ENCODE results near the gene GNB1.

Gene GNB1

DNA sequence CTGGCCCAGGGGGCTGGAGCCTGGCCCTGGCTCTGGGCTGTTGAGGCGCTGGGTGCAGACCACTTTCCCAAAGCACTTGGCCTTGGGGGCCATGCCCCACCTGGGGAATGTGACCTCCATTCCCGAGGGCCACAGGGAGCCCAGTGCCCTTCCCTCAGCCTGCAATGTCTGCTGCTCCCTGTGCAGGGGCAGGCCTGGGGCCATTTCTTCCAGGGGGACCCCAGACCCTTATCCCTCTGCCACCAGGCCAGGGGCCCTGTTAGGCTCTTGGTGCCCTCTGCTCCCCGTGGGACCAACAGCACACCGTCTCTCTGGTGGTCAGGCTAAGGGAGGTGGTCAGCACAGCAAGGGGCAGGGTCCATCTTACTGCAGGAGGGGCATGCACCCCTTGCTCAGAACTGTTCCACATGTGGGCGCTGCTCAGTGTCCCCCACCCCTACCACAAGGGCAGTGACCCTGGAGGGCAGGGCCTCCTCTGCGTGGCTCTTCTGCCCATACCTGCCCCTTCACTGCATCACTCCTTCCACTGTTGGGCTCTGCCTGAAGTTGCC is 29.2 kb upstream of the GNB1 start:
- Histone ChIP-seq H3K27ac (ENCODE audit: low read depth, low read length) (no peak overlapping the region), H3K4me3 (ENCODE audit: insufficient read depth, low read length, poor library complexity, severe bottlenecking) (no peak overlapping the region), H3K27me3 (ENCODE audit: low read length) (no peaks in the 10 kb centered on the region), H2AFZ (ENCODE audit: low read depth, low read length, severe bottlenecking) (no peak overlapping the region), H3K4me2 (ENCODE audit: low read depth, low read length, poor library complexity, severe bottlenecking) (no peak overlapping the region), H3K9me2 (replicated peaks; ENCODE audit: insufficient read depth, low read length) (no peaks in the 10 kb centered on the region), H3K9me3 (ENCODE audit: insufficient read depth, low read length) (no peaks in the 10 kb centered on the region), H3K79me2 (ENCODE audit: insufficient read depth, low read length) (no peaks in the 10 kb centered on the region), H4K20me1 (ENCODE audit: low read depth, low read length) (no peaks in the 10 kb centered on the region), H3F3A (ENCODE audit: insufficient read depth) (no peaks in the 10 kb centered on the region), H3K9ac (ENCODE audit: low read length) (no peak overlapping the region), H3K36me3 (ENCODE audit: low read length) (no peaks in the 10 kb centered on the region)
- TF ChIP-seq EZH2phosphoT487 (conservative IDR thresholded peaks at IDR 0.05; ENCODE audit: low read length): no peak
- TF ChIP-seq, protein P1, sequence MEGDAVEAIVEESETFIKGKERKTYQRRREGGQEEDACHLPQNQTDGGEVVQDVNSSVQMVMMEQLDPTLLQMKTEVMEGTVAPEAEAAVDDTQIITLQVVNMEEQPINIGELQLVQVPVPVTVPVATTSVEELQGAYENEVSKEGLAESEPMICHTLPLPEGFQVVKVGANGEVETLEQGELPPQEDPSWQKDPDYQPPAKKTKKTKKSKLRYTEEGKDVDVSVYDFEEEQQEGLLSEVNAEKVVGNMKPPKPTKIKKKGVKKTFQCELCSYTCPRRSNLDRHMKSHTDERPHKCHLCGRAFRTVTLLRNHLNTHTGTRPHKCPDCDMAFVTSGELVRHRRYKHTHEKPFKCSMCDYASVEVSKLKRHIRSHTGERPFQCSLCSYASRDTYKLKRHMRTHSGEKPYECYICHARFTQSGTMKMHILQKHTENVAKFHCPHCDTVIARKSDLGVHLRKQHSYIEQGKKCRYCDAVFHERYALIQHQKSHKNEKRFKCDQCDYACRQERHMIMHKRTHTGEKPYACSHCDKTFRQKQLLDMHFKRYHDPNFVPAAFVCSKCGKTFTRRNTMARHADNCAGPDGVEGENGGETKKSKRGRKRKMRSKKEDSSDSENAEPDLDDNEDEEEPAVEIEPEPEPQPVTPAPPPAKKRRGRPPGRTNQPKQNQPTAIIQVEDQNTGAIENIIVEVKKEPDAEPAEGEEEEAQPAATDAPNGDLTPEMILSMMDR (IDR thresholded peaks at IDR 0.05; ENCODE audit: insufficient read depth, low read length, poor library complexity, severe bottlenecking): no peak

DNA sequence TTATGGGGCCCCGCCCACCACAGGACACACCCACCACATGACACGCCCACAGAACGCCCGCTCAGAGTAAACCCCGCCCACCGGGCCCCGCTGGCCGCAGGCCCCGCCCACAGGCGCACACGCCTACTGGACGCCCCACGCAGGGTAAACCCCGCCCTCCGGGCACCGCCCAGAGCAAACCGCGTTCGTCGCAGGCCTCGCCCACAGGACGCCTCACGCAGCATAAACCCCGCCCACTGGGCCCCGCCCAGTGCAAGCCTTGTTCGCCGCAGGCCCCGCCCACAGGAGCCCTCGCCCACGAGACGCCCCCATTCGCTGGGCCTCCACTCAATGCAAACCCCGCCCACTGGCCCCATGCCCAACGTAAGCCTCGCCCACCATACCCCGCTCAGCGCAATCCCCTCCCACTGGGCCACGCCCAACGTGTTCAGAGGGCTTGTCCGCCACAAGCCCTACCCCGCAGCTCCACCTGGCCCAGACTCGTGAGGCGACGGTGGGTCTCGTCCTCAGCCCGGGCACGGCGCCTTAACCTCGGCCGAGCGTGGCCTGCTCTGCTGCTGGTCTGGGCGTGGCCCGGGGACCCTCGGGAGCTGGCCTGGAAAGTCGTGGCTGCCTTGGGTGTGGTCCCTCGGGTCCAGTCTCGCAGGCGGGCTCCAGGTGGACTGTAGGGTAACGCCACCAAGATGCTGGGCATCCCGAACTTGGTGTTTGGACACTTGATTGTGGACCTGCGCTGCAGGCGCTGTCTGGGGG is 28.6 kb upstream of the GNB1 start:
- Histone ChIP-seq H3K9me3 (ENCODE audit: insufficient read depth, low read length) (no peaks in the 10 kb centered on the region), H3K27ac (ENCODE audit: low read depth, low read length) (no peak overlapping the region), H3K79me2 (ENCODE audit: insufficient read depth, low read length) (no peaks in the 10 kb centered on the region), H3K27me3 (ENCODE audit: low read length) (no peaks in the 10 kb centered on the region), H3F3A (ENCODE audit: insufficient read depth) (no peaks in the 10 kb centered on the region), H3K9ac (ENCODE audit: low read length) (no peak overlapping the region), H3K4me3 (ENCODE audit: insufficient read depth, low read length, poor library complexity, severe bottlenecking) (peak overlapping the region; percentile 40), H3K36me3 (ENCODE audit: low read length) (no peaks in the 10 kb centered on the region), H4K20me1 (ENCODE audit: low read depth, low read length) (no peaks in the 10 kb centered on the region), H3K9me2 (replicated peaks; ENCODE audit: insufficient read depth, low read length) (no peaks in the 10 kb centered on the region), H3K4me2 (ENCODE audit: low read depth, low read length, poor library complexity, severe bottlenecking) (peak overlapping the region; percentile 52), H2AFZ (ENCODE audit: low read depth, low read length, severe bottlenecking) (peak overlapping the region; percentile 16)
- TF ChIP-seq, protein P1 (IDR thresholded peaks at IDR 0.05; ENCODE audit: insufficient read depth, low read length, poor library complexity, severe bottlenecking): no peak
- no peak for TF ChIP-seq EZH2phosphoT487 (conservative IDR thresholded peaks at IDR 0.05; ENCODE audit: low read length)

DNA sequence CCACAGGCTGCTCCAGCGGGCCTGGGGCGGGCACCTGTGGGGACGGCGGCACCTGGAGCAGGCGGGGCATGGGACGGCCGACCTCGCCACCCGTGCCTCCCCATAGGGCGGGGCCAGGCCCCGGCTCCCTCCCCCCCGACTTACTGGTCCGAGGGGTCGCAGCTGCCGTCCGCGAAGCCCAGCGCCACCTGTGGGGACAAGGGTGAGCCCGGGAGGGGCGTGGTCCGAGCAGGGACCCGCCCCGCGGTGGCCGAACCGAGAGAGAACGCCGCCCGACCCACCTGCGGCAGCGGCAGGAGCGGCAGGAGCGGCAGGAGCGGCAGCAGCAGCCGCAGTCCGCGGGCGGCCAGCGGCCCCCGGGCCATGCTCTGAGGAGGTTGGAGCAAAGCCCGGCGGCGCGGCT is 28.0 kb upstream of the GNB1 start, which contains the start of gene TMEM52:
TSS of gene TMEM52 (minus strand) at position 379 of the 403 bp plus-strand sequence. CDS start at position 365, 14 bp downstream.
- Histone ChIP-seq H3K4me3 (ENCODE audit: insufficient read depth, low read length, poor library complexity, severe bottlenecking) (peak within 1 kb of the TSS; percentile 40), H3K9ac (ENCODE audit: low read length) (peak within 1 kb of the TSS; percentile 23; the same call in 1 of the 2 replicates), H3K36me3 (ENCODE audit: low read length) (no peaks in the 10 kb centered on the region), H4K20me1 (ENCODE audit: low read depth, low read length) (no peaks in the 10 kb centered on the region), H3K27ac (ENCODE audit: low read depth, low read length) (no peak within 1 kb of the TSS), H3K9me2 (replicated peaks; ENCODE audit: insufficient read depth, low read length) (no peaks in the 10 kb centered on the region), H3K27me3 (ENCODE audit: low read length) (no peaks in the 10 kb centered on the region), H3F3A (ENCODE audit: insufficient read depth) (no peaks in the 10 kb centered on the region), H3K4me2 (ENCODE audit: low read depth, low read length, poor library complexity, severe bottlenecking) (peak within 1 kb of the TSS; percentile 52), H3K9me3 (ENCODE audit: insufficient read depth, low read length) (no peaks in the 10 kb centered on the region), H3K79me2 (ENCODE audit: insufficient read depth, low read length) (no peaks in the 10 kb centered on the region), H2AFZ (ENCODE audit: low read depth, low read length, severe bottlenecking) (peak within 1 kb of the TSS; percentile 16)
- TF ChIP-seq EZH2phosphoT487 (conservative IDR thresholded peaks at IDR 0.05; ENCODE audit: low read length): no peak
- TF ChIP-seq, protein P1 (IDR thresholded peaks at IDR 0.05; ENCODE audit: insufficient read depth, low read length, poor library complexity, severe bottlenecking): no peak

Measured in SU-DHL-6 (cell line).